Measurements from ENCODE around the gene GCH1.

- TF ChIP-seq POLR2A (IDR thresholded peaks at IDR 0.05), result no peak
- no peak for TF ChIP-seq CTCF (IDR thresholded peaks at IDR 0.05)
Measured at GRCh38 chr14:54944737-54945391, 42.2 kb upstream of the GCH1 start.

Measured in lower leg skin (tissue), 3 donors.